Embryonic facial prominence (tissue), 1 donor: Measurements from ENCODE around the gene HRAS.
A peak's percentile ranks its signal among the peaks of the same experiment; 100 is the strongest.
"Not testable (repeated sequence)": the region's sequence is repeated elsewhere in the genome, so short reads cannot be mapped to it uniquely, and the experiment has no call there.

Experiments used
- DNase-seq: peaks from one replicate; pipeline ENCODE4 v3.0.0-alpha.2; 2016; ENCODE audit errors: extremely low spot score

Gene HRAS

DNA sequence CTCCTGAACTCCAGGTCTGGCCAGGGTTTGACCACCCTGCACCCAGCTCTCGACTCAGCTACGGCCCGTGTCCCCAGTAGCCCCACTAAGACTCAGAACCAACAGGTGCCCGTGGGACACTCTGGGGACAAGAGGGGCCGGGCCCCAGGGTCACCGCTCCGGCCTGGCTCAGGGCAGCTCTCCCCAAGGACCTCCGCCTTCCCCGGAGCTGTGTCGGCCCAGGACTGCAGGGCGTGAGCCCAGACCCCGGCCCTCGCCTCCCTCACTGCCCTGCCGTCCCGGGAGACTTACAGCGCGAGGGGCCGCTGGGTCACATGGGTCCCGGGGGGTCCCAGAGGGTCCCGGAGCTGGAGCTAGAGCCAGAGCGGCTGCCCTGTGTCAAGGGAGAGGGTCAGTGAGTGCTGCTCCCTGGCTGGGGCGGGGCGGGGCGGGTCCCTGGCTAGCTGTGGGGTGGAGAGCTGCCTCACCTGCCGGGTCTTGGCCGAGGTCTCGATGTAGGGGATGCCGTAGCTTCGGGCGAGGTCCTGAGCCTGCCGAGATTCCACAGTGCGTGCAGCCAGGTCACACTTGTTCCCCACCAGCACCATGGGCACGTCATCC, 2.3 kb downstream of the HRAS start:
- DNase-seq: no peak

DNA sequence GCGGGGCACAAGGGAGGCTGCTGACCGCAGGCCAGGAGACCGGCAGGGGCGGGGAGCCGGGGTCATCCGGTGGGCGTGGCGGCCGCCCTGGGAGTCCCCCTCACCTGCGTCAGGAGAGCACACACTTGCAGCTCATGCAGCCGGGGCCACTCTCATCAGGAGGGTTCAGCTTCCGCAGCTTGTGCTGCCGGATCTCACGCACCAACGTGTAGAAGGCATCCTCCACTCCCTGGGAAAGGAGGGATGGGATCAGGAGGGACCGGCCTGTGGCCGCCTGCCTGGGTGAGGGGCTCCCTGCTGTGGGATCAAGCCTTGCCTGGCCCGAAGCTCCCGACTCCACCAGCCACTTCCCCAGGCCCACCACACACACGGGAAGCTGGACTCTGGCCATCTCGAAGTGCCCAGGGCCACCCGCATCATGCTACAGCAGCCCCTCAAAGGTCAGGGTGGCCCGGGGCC, 2.8 kb downstream of the HRAS start:
- no peak for DNase-seq

DNA sequence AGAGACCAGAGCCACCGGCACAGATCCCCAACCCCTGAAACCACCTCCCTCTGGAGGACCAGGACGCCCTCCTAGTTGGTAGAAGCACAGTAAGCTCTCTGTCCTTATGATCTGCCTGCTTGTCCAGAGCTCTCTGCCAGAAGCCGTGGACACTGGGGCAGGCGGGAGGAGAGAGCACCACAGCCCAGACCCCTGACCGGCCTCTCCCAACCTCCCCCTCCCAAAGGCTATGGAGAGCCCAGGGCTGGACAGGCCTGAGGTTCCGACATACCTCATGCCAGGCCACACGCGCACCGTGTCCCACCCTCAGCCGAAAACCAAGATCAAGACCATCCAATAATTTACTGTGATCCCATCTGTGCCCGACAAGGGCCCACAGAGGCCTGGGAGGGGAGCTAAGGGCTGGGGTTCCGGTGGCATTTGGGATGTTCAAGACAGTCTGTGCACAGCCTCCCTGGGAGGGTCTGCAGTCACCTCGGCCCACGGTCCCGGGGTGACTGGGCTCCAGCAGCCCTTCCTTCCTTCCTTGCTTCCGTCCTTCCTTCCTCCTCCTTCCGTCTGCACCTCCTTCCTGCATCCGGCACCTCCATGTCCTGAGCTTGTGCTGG, 3.4 kb downstream of the HRAS start:
- DNase-seq: no peak

DNA sequence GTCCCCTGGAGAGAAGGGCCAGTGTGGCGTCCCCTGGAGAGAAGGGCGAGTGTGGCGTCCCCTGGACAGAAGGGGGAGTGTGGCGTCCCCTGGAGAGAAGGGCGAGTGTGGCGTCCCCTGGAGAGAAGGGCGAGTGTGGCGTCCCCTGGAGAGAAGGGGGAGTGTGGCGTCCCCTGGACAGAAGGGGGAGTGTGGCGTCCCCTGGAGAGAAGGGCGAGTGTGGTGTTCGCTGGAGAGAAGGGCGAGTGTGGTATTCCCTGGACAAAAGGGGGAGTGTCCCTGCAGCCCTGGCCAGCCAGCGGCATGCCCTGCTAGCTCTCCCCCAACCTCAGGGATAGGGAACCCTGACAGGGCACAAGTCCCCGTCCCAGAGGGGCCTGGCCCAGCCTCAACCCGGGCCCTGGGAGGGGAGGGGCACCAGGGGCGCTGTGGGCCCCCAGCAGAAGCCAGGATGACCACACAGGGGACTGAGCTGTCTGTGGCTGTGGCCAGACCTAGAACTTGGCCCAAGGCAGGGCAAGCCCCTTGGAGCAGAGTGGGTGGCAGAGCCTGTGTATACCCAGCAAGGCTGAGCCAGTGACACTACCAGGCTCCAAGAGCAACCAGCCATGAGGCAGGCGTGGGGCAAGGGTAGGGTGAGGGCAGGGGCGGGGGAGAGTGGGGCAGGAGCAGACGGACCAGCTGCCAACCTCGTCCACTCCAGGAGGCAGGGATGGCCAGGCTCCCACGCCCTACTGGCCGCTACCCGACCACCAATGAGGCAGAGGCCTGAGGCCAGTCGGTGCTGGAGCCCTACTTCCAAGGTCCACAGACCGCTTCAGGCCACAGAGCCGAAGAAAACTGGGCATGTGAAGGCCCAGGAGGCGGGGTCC, 4.2 kb downstream of the HRAS start:
- no peak for DNase-seq

DNA sequence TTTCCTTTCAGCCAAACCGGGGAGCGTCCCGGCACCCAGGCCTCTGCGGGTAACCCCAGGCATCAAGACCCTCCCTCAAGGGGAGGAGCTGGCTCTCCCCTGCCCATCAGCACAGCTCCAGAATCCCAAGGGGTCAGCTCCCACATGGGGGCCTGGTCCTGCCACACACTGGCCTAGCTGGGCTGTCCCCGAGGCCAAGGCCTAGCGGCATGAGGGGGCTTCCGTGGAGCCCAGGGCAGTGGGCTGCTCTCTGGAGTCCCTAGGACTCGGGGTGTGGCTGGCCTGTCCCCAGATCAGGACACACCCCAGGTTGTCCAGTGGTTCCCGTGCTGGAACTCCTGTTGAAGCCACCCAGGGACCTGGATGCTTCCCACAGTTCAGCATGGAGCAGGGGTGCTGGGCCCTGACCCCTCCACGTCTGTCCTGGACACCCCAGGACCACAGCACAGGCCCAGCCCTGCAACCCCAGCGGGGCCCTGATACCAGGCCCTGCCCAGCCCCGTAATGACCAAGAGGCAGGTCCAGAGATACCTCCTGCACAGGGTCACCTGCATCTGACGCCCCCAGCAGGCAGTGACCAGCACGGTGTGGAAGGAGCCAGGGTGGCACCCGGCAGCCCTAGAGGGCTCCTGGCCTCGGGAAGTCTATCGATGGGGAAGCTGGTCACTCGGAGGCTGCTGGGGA, 5.5 kb downstream of the HRAS start:
- DNase-seq: no peak

DNA sequence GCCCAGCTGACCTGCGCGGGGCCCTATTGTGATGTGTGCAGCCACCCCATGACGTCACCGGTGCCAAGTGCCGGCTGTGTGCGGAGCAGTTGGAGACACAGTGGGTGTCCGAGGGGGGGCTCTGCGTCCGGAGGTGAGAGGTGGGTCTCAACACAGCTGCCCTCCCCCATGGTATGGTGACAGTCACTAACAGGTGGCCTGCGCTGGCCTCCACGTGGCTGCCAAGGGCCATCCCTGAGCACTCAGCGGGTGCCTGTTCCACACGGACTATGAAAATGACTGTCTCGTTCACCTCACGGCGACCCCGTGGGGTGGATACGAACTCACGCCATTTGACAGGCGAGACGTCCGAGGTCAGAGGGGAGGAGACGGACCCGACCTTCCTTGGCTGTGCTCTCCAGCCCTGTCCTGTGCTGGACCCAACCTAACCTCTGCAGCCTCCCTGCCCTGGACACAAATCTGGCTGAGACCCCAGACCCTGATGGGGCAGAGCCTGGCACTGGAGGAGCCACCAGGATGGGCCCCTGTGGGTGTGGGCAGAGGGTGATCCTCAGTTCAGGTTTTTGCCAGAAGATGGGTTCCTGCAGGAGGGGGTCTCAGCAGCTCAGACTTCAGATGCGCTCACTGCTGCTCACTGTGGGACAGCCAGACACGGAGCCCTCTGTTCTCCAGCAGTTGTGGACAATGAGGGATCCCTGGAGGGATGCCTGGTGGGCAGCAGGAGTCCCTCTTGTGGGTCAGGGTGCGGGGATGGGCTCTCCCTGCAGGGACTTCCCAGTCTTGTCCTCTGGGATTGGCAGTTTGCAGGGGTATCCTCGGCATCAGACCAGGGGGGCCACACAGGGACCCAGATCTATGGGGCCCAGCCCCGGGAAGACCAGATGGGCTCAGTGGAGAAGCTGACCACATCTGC, 6.3 kb downstream of the HRAS start:
- no peak for DNase-seq

DNA sequence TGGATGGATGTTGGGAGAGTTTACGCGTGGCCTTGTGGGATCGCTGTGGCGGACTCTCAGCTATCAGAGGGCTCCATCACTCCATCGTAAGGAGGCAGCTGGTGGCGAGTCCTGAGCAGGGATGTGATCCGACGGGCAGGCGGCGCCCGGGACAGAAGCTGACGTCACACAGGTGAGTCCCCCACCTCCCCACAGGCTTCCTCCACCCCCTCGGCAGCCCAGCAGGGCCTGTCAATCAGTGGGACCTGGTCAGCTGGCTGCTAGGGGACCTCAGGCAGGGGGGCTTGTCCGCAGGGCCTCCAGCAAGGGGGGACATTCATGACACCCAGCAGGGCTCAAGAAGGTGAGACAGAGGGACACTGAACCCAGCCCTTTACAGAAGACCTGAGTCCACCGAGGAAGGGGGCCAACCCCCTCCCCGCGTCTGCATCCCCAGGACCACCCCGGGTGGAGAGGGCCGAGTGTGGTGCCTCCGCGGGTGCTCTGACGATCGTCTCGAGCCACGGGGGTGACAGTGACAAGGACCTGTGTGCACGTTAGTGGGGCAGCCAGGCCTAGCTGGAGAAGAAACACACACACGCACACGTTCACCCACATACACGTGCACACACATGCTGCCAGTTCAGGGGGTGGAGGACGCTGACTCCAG, 7.1 kb downstream of the HRAS start:
- DNase-seq: no peak

DNA sequence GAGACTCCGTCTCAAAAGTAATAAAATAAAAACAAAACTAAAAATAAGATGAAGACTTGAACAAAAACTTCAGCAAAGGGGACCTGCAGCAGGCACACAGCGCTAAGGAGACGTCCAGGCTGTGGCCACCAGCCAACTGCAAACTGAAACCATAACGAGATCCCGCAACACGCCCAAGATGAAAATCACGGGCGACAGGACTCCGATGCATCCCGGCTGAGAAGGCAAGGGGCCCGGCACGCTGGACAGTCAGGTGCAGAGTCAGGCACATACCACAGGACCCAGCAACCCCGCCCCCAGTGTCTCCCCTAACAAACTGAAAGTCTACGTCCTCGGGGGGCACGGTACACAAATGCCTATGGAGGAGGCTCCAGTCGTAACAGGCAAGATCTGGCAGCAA, 9.2 kb downstream of the HRAS start:
- no peak for DNase-seq

DNA sequence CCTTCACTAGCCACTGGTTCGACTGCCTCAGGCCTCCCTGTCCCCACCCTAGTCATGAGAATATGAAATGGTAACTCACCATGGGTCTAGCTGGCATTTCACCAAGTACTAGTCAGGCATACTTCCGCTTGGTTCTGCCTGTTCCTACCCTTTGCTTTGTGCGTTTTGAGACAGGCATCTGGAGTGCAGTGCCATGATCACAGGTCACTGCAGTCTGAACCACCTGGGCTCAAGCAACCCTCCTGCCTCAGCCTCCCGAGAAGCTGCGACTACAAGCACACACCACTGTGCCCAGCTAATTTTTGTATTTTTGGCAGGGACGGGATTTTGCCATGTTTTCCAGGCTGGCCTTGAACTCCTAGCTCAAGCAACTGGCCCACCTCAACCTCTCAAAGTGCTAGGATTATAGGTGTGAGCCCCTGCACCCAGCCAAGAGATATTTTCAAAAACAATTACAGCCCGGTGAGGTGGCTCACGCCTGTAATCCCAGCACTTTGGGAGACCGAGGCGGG, 14.1 kb downstream of the HRAS start:
- no peak for DNase-seq

DNA sequence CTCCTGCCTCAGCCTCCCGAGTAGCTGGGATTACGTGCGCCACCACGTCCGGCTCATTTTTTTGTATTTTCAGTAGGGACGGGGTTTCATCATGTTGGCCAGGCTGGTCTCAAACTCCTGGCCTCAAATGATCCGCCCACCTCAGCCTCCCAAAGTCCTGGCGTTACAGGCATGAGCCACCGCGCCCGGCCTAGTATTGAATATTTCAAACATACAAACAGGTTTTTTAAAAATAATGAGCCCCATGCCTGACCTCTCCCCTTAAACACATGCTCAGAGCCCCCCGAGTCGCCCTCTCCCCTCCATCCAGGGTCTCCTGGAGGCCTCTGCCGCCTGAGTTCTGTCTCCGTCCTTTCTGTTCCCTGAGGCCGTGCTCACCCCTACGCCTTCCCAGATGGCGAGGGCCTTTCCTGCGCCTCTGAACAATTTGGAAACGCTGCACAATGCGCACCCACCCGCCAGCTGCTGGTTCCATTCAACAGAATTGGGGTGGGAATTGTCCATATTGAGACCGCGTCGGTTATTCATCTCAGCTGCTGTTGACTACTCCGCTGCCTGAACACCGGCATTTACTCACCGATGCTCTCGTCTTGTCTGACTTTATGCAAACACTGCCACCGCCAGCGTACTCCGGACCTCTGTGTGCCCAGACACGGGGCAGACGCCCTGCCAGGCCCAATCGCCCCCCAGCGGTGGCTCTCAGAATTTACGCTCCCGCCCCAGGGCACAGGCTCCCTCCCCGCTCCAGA, 14.8 kb downstream of the HRAS start:
- no peak for DNase-seq

DNA sequence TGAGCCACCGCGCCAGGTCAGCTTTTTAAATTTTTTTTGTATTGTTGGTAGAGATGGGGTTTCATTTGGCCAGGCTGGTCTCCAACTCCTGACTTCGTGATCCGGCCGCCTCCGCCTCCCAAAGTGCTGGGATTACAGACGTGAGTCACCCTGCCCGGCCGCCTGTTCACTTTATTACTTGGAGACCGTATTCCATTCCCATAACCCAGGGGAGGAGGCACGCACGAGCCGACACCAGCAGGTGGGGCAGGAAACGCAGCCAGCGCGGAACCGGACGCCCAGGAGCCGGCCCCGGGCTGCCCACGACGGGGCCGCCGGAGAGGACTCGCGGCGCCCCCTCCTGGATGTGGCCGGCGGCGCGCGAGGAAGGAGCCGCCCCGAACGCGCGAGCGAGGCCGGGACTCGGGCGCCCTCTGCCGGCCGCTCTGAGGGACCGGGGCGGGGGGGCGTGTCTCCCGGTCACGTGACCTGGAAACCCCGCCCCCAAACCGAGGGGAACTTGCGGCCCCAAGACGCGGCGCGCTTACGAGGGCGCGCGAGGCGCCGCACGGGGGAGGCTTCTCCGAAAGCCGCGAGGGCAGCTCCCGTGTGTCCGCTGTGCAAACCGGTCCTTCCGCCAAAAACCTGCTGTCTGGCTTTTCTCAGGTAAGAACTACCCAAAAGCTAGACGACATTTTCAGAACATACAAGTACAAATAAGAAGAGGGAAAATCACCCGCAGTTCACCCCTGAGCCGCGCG, 16.7 kb downstream of the HRAS start:
- peak; percentile 18 for DNase-seq

DNA sequence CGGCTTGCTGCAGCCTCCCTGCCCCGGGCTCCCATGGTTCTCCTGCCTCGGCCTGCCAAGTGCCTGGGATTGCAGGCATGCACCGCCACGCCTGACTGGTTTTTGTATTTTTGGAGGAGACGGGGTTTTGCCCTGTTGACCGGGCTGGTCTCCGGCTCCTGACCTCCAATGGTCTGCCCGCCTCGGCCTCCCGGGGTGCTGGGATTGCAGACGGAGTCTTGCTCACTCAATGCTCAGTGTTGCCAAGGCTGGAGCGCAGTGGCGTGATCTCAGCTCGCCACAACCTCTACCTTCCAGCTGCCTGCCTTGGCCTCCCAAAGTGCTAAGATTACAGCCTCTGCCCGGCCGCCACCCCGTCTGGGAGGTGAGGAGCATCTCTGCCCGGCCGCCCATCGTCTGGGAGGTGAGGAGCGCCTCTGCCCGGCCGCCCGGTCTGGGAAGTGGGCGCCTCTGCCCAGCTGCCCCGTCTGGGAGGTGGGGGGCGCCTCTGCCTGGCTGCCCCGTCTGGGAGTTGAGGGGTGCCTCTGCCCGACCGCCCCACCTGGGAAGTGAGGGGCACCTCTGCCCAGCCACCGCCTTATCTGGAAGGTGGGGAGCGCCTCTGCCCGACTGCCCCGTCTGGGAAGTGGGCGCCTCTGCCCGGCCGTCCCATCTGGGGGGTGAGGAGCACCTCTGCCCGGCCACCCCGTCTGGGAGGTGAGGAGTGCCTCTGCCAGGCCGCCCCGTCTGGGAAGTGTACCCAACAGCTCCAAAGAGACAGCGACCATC, 18.3 kb downstream of the HRAS start:
- DNase-seq: not testable (repeated sequence)

DNA sequence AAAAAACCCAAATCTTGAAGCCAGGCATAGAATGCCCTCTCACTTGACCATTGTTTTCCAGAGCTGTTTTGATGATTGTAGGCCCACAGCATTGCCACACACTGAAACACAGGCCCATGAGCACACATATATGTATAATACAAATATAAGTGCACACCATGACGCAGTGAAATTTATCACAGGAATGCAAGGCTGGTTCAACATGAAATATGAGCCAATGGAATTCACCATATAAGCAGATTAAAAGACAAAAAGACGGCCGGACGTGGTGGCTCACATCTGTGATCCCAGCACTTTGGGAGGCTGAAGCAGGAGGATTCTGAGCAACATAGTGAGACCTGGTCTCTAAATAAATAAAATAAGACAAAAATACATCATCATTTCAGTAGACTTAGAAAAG, 19.0 kb downstream of the HRAS start:
- no peak for DNase-seq

DNA sequence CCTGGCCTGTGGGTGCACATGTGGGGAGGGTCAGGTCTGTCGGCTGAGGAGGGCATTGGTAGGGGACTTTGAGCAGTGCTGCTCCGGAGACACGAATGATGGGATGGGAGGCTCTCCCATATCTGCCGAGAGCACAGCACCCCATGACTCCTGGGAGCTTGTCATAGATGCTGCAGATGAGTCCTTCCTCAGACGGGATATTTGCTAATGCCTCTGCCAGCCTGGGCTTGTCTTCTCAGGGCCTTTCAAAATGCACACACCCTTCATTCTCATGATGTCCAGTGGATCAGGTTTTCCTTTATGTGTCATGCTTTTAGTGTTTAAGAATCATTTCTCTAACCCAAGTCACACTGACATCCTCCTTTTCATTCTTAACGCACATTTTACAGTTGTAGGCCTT, 20.2 kb downstream of the HRAS start:
- DNase-seq: no peak

DNA sequence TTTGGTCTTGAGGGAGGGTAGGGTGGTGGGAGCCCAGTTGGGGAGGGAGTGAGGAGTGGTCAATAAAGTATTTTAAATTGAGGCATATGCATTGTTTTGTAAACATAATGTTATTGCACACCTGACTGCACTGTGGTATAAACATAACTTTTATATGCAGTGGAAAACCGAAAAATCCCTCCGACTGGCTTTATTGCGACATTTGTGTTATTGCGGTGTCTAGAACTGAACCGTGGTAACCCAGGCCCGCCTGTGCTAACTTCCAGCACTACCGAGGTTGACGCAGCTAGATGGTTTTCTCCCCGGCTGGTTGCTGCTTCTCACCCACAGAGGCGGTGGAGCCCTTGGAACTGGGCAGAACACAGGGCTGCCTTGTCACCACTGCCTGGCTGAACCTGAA, 20.8 kb downstream of the HRAS start:
- no peak for DNase-seq

DNA sequence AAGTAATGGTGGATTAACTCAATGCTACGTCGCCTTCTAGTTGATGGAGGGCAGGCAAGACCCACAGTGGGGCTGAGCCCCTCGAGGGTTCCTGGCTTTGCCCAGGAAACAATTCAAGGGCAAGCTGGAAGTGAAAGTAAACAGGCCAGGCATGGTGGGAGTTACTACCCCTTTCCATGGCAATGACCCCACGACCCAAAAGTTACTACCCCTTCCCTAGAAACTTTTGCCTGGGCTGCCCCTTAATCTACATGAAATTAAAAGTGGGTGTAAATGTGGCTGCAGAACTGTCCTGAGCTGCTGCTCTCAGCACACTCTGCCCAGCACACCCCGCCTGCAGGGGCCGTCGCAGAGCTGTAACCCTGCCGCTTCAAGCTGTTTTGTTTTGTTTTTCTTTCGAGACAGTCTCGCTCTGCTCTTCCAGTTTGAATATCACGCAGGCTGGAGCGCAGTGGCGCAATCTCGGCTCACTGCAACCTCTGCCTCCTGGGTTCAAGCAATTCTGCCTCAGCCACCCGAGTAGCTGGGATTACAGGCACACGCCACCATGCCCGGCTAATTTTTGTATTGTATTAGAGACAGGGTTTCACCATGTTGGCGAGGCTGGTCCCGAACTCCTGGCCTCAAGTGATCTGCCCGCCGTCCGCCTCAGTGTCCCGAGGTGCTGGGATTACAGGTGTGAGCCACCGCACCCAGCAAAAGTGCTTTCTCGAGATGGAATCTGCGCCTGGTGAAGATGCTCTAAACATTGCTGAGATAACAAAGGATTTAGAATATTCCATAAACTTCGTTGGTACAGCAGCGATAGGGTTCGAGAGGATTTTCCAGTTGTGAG, 22.4 kb downstream of the HRAS start:
- no peak for DNase-seq

DNA sequence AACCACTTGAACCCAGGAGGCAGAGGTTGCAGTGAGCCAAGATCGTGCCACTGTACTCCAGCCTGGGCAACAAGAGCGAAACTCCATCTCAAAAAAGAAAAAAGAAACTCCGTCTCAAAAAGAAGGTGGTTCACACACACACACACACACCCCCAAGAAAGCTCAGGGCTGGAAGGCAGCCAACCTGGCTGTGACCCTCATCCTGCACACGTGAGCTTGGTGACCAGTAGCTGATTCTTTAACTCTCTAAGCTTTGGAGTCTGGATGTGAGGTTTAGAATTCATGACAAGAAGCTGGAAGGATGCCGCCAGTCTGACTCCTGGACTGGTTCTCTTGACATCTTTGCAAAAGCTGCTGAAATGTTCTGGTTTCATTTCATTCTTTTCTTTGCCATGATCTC, 26.4 kb downstream of the HRAS start:
- DNase-seq: no peak
